KG1 (cell line): ENCODE results near the gene ZNF609.

Source experiments
- DNase-seq: peaks from one replicate; lab custom pipeline; 2025; lab: John Stamatoyannopoulos, UW

Gene ZNF609

GRCh38 chr15:64653757-64654156 lies 193.4 kb downstream of the ZNF609 start:
- no peak for DNase-seq

- no peak for DNase-seq
Observed at GRCh38 chr15:64656508-64656907, 196.1 kb downstream of the ZNF609 start.

- DNase-seq: no peak
Observed at GRCh38 chr15:64665179-64665578, 204.8 kb downstream of the ZNF609 start.

- no peak for DNase-seq
Observed at GRCh38 chr15:64667736-64668161, 207.4 kb downstream of the ZNF609 start.

GRCh38 chr15:64673866-64674265 lies 213.5 kb downstream of the ZNF609 start:
- no peak for DNase-seq

- DNase-seq: no peak
Observed at GRCh38 chr15:64678126-64678819, 217.9 kb downstream of the ZNF609 start.

- no peak for DNase-seq
Observed at GRCh38 chr15:64680097-64680496, 219.7 kb downstream of the ZNF609 start.

- DNase-seq: no peak
Observed at GRCh38 chr15:64681424-64682024, 221.1 kb downstream of the ZNF609 start.

- DNase-seq: no peak
Observed at GRCh38 chr15:64682255-64682654, 221.9 kb downstream of the ZNF609 start.

- no peak for DNase-seq
Observed at GRCh38 chr15:64683378-64683777, 223.0 kb downstream of the ZNF609 start.

- DNase-seq: no peak
Observed at GRCh38 chr15:64685230-64685888, 225.0 kb downstream of the ZNF609 start.

- peak; percentile 22 for DNase-seq
Observed at GRCh38 chr15:64686130-64686735, 225.9 kb downstream of the ZNF609 start.

- no peak for DNase-seq
Observed at GRCh38 chr15:64687172-64687571, 226.8 kb downstream of the ZNF609 start.

- DNase-seq: no peak
Observed at GRCh38 chr15:64687688-64688087, 227.3 kb downstream of the ZNF609 start.

- DNase-seq: no peak
Observed at GRCh38 chr15:64688770-64689169, 228.4 kb downstream of the ZNF609 start.

- DNase-seq: no peak
Observed at GRCh38 chr15:64690008-64690407, 229.6 kb downstream of the ZNF609 start.

GRCh38 chr15:64690578-64691296 lies 230.4 kb downstream of the ZNF609 start:
- DNase-seq: no peak

- no peak for DNase-seq
Observed at GRCh38 chr15:64691896-64692565, 231.7 kb downstream of the ZNF609 start.

- no peak for DNase-seq
Observed at GRCh38 chr15:64693134-64693533, 232.8 kb downstream of the ZNF609 start.

- no peak for DNase-seq
Observed at GRCh38 chr15:64694816-64695215, 234.4 kb downstream of the ZNF609 start.

- DNase-seq: no peak
Observed at GRCh38 chr15:64695561-64695992, 235.2 kb downstream of the ZNF609 start.

- DNase-seq: no peak
Observed at GRCh38 chr15:64696481-64696880, 236.1 kb downstream of the ZNF609 start.
